A549 treated with RU486 at 1 μM for 4 hours (cell line): ENCODE data around the gene TM4SF5. TPM values are rescaled to one million over a fixed set of nuclear protein-coding genes. Genes with fewer than 3 reads are reported as not detected.

Experiments
- total RNA-seq: library from RNA; stranded (reverse); fragments of 200-300 nt; extraction: Qiagen RNA extraction; gene quantifications from 5 replicates; pipeline ENCODE4 v1.2.3, GENCODE V29; 2022; ENCODE audit warnings: low read depth

The TM4SF5 gene, protein sequence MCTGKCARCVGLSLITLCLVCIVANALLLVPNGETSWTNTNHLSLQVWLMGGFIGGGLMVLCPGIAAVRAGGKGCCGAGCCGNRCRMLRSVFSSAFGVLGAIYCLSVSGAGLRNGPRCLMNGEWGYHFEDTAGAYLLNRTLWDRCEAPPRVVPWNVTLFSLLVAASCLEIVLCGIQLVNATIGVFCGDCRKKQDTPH
- 0.41 to 1.1 TPM (median 0.82 TPM) in 5 replicates for total RNA-seq

DNA sequence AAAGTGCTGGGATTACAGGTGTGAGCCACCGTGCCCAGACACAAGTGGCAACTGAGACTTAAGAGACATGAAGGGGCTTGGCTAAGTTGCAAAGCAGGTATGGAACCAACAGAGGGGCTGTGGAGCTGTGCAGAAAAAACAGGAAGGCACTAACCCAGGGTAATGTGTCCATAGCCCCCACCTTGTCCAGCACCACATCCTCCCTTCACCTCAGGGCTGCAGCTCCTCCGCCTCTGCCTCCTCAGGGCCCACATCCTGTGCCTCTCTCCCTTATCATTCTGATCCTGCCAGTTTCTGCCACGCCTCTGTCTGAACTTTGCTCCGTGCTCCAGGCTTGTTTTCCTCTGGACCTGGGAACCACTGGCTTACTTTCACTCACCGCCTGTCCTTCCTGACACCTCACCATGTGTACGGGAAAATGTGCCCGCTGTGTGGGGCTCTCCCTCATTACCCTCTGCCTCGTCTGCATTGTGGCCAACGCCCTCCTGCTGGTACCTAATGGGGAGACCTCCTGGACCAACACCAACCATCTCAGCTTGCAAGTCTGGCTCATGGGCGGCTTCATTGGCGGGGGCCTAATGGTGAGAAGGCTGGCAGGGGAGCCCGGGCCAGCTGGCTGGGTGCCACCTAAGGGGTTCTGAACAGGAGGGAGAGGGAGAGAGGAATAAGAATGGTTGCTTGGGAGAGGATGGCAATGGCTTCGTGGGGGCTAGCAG is at the start of gene TM4SF5:
TSS of gene TM4SF5 (plus strand) at position 368 of the 716 bp plus-strand sequence. CDS start at position 405, 37 bp downstream.

DNA sequence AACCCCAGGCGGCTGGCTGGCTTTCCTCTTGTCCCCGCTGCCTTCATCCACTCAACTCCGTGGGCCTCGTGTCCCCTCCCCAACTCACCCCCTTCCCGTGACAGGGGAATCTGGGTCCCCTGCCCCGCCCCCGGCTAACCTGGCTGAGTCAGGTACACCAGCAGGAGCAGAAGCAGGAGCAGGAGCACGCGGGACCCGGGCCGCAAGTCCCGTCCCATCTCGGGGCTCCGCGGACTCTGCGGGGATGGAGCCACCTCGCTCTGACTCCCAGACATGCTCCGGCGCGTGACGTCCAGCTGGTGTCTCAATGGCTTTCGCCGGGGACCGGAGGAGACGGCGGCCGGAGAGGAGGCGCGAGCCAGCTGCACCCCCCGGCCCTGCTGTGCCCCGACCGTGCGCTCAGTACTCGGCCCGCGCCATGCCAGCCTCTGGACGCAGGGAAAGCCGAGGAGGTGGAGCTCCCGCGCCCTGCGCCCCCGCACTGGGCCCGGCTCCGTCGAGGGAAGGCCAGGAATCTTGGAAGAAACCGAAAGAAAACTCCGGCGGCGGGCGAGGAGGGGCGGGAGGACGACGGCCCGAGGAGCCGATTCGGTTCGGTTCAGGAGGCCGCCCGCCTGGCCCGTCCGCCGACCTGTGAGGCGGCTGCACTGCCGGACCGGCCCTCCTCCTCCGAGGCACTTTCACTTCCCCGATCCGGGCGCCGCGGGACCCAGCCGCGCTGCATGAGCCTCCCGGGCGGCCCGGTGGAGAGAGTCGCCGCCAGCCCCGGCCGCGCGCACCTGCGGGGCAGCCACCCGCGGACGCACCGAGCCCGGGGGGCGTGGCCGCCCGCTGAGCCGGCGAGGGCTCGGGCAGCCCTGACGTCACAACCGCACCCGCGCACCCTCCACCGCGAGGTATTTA is 32.3 kb upstream of the TM4SF5 start, which contains the start of the genes CXCL16 and ZMYND15:
TSS of gene CXCL16 (minus strand) at position 807 of the 903 bp plus-strand sequence. CDS start at position 218, 589 bp downstream.
TSS of gene ZMYND15 (plus strand) at position 712 of the 903 bp plus-strand sequence. CDS start 716 bp downstream, outside the sequence.

DNA sequence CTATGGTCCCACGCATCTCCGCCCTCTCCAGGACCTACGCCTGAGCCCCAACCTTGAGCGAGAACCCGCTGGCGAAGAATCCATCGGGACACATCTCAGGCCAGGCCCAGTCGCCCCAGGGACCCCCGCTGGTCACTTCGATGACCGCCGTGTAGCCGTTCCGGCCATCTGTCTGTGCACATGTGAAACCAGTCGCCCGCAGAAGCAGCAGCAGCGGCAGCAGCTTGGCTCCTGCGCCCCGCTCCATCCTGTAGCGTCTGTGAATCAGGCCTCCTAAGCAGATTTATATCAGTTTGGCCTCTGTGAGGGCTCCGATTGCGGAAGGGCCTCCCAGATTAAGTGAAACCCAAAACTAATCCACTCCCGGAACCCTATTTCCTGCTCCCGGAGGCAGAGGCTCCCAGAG is 14.4 kb downstream of the TM4SF5 start, which contains the start of gene VMO1:
TSS of gene VMO1 (minus strand) at position 259 of the 406 bp plus-strand sequence. CDS start at position 247, 12 bp downstream.

DNA sequence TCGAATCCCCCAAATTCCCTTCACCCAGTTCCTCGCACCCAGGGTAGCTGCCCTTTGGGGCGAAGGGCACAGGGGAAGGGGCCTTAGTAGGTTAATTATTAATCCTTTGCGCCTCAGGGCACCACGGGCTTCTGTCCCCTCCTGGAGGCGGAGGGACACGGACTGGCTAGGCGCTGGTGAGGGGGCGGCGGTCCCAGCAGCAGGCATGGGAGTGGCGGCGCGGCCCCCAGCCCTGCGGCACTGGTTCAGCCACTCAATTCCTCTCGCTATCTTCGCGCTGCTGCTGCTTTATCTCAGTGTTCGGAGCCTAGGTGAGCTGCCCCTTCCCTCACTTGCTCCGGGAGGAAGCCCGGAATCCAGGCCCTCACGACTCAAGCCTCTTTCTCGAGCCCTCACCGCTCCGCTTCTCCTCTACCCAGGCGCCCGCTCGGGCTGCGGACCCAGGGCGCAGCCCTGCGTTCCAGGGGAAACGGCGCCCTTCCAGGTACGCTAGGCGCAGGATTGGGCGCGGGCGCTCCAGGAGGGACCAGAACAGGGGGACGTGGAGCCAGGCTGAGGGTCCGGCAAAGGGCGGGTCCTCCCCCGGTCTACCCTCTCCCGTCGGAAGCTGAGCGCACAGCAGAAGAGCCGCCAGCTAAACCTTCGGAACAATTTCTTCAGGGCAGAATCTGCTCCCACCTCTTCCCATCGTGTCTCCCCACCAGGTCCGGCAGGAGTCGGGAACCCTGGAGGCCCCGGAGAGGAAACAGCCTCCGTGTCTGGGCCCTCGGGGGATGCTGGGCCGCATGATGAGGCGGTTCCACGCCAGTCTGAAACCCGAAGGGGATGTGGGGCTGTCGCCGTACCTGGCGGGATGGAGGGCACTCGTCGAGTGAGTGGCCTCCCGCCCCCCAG is 17.4 kb downstream of the TM4SF5 start, which contains the start of gene GLTPD2:
TSS of gene GLTPD2 (plus strand) at position 158 of the 894 bp plus-strand sequence. CDS start at position 206, 48 bp downstream.

GRCh38 chr17:4802228-4802627 is 30.5 kb downstream of the TM4SF5 start, which contains the start of gene C17orf114:
Gene C17orf114, minus strand, starts transcription at chr17:4802328.

DNA sequence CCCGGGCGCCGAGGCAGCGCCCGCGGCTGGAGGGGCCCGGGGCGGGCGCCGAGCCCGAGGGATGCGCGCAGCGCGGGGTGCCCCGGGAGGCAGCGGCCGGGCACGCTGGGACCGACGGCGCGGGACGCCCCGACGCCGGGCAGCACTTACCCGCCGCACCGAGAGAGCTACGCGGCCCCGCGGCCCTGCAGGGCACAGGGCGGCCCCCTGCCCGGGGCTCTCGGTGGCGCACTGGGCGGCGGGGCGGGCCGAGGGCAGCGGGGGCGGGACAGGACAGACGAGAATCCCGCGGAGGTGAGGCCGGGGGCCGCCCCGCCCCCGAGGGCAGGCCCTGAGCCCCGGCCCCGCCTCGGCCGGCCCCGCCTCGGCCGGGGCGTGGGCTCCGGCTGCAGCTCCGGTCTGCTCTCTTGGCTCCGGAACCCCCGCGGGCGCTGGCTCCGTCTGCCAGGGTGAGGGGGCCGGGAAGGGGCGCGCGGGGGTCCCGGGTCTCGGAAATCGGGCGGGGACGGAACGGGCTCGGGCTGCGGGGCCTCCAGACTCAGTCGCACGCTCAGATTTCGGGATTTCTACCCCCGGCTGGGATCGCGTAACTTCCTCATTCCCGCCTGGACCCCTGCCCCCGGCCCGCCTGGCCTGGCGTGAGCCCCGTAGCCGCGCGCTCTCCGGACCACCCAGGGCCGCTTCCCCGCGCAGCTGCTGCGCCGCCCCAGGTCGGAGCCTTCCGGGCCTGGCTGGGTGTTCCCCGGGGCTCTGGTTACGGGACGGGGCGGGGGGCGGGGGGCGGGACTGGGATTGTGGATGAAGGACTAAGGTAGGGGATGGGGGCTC is 35.3 kb downstream of the TM4SF5 start, which contains the start of gene PLD2:
TSS of gene PLD2 (plus strand) at position 376 of the 828 bp plus-strand sequence. CDS start 621 bp downstream, outside the sequence.

Other genes with a start within 250 kb of the TM4SF5 start
- 92.2 to 121 TPM (median 114 TPM) in 5 replicates for gene MYBBP1A, start 216.5 kb upstream of the TM4SF5 start, total RNA-seq
- 0.35 TPM in 1 of 5 replicates, not detected in the others for gene GGT6, start 211.3 kb upstream of the TM4SF5 start, total RNA-seq
- gene SMTNL2, start 187.4 kb upstream of the TM4SF5 start, total RNA-seq, result 0.32 to 1.0 TPM (median 0.53 TPM) in 5 replicates
- gene ALOX15, start 130.2 kb upstream of the TM4SF5 start, total RNA-seq, result 0.10 to 0.12 TPM in 2 of 5 replicates, not detected in the others
- 62.8 to 81.0 TPM (median 77.6 TPM) in 5 replicates for gene PELP1, start 67.7 kb upstream of the TM4SF5 start, total RNA-seq
- gene ARRB2, start 61.3 kb upstream of the TM4SF5 start, total RNA-seq, result 48.9 to 75.6 TPM (median 63.8 TPM) in 5 replicates
- 39.1 to 46.0 TPM (median 44.8 TPM) in 5 replicates for gene MED11, start 40.5 kb upstream of the TM4SF5 start, total RNA-seq
- gene ZMYND15, start 32.1 kb upstream of the TM4SF5 start, total RNA-seq, result 0.47 to 0.89 TPM (median 0.56 TPM) in 5 replicates
- gene CXCL16, start 32.0 kb upstream of the TM4SF5 start, total RNA-seq, result 13.8 to 20.0 TPM (median 17.9 TPM) in 5 replicates
- gene VMO1, start 14.5 kb downstream of the TM4SF5 start, total RNA-seq, result 0.35 to 1.5 TPM (median 1.1 TPM) in 5 replicates
- gene GLTPD2, start 17.1 kb downstream of the TM4SF5 start, total RNA-seq, result 0.14 to 0.15 TPM in 2 of 5 replicates, not detected in the others
- 461 to 534 TPM (median 480 TPM) in 5 replicates for gene PSMB6, start 24.3 kb downstream of the TM4SF5 start, total RNA-seq
- 18.4 to 25.8 TPM (median 22.8 TPM) in 5 replicates for gene PLD2, start 35.3 kb downstream of the TM4SF5 start, total RNA-seq
- 42.8 to 59.3 TPM (median 56.3 TPM) in 5 replicates for gene MINK1, start 61.5 kb downstream of the TM4SF5 start, total RNA-seq
- 0.15 to 0.35 TPM (median 0.30 TPM) in 5 replicates for gene C17orf107, start 127.7 kb downstream of the TM4SF5 start, total RNA-seq
- 0.05 to 0.15 TPM (median 0.08 TPM) in 3 of 5 replicates, not detected in the others for gene CHRNE, start 131.2 kb downstream of the TM4SF5 start, total RNA-seq
- not detected in 5 replicates for gene GP1BA, start 160.4 kb downstream of the TM4SF5 start, total RNA-seq
- 51.1 to 79.7 TPM (median 75.4 TPM) in 5 replicates for gene SLC25A11, start 168.2 kb downstream of the TM4SF5 start, total RNA-seq
- gene RNF167, start 168.4 kb downstream of the TM4SF5 start, total RNA-seq, result 88.1 to 164 TPM (median 124 TPM) in 5 replicates
- gene PFN1, start 176.6 kb downstream of the TM4SF5 start, total RNA-seq, result 2,878 to 3,154 TPM (median 3,052 TPM) in 5 replicates
- 50.7 to 68.1 TPM (median 55.2 TPM) in 5 replicates for gene ENO3, start 179.2 kb downstream of the TM4SF5 start, total RNA-seq
- 72.8 to 95.3 TPM (median 75.3 TPM) in 5 replicates for gene SPAG7, start 195.9 kb downstream of the TM4SF5 start, total RNA-seq
- gene CAMTA2, start 215.8 kb downstream of the TM4SF5 start, total RNA-seq, result 20.9 to 36.6 TPM (median 32.9 TPM) in 5 replicates
- 1.4 to 3.1 TPM (median 1.6 TPM) in 5 replicates for gene INCA1, start 225.6 kb downstream of the TM4SF5 start, total RNA-seq
- gene KIF1C, start 226.1 kb downstream of the TM4SF5 start, total RNA-seq, result 100 to 115 TPM (median 110 TPM) in 5 replicates